Measurements from ENCODE around the gene FLT4. TPM values are rescaled to one million over a fixed set of nuclear protein-coding genes. Genes with fewer than 3 reads are reported as not detected.

FLT4 gene
- total RNA-seq, 1 donor from 2014 or later = under 0.01 TPM

DNA sequence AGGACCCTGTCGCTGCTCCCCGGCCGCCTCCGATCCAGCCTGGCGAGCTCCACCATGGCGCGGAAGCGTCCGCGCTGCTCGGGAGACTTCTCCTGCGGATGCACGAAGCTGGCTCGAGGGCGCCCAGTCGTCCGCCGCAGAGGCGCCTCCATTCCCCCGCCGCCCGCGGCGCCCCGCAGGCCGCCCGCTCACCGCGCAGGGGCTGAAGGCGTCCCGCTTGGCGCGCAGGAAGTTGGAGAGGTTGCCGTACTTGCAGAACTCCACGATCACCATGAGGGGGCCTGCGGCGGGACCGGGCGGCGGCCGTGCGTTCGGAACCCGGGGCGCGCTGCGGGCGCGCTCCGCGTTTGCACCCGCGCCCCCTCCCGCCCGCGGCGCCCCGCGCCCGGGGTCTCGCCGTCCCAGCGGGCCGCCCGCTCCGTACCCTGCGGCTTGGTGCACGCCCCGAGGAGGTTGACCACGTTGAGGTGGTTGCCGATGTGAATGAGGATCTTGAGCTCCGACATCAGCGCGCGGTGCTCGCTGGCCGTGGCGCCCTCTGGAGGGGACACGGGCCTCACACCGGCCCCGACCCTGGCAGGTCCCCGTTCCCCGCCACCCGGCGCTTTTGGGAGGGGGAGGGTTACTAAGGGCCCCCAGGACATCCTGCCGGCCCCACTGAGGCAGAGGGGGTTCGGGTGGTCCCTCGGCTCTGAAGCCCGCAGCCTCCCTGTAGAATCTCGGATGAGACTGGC lies 30.4 kb downstream of the FLT4 start:
- no peaks in the 10 kb centered on the region for H3K36me3 ChIP-seq (ENCODE audit: control insufficient read depth, insufficient read depth, low read length)
- no peak for DNase-seq (ENCODE audit: low read depth)
- H3K27me3 ChIP-seq (ENCODE audit: control insufficient read depth, insufficient read depth, low read length) = no peaks in the 10 kb centered on the region
- TF ChIP-seq, protein P1, sequence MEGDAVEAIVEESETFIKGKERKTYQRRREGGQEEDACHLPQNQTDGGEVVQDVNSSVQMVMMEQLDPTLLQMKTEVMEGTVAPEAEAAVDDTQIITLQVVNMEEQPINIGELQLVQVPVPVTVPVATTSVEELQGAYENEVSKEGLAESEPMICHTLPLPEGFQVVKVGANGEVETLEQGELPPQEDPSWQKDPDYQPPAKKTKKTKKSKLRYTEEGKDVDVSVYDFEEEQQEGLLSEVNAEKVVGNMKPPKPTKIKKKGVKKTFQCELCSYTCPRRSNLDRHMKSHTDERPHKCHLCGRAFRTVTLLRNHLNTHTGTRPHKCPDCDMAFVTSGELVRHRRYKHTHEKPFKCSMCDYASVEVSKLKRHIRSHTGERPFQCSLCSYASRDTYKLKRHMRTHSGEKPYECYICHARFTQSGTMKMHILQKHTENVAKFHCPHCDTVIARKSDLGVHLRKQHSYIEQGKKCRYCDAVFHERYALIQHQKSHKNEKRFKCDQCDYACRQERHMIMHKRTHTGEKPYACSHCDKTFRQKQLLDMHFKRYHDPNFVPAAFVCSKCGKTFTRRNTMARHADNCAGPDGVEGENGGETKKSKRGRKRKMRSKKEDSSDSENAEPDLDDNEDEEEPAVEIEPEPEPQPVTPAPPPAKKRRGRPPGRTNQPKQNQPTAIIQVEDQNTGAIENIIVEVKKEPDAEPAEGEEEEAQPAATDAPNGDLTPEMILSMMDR (IDR thresholded peaks at IDR 0.05; ENCODE audit: insufficient read depth, low read length, severe bottlenecking) = peak; percentile 27
- FAIRE-seq = no peak
- H3K4me3 ChIP-seq (ENCODE audit: low read depth, low read length) = no peak overlapping the region

- DNase-seq (ENCODE audit: low read depth) (no peak), FAIRE-seq (no peak)
- TF ChIP-seq, protein P1 (IDR thresholded peaks at IDR 0.05; ENCODE audit: insufficient read depth, low read length, severe bottlenecking) = no peak
- no peaks in the 10 kb centered on the region for H3K36me3 ChIP-seq (ENCODE audit: control insufficient read depth, insufficient read depth, low read length)
- H3K4me3 ChIP-seq (ENCODE audit: low read depth, low read length) = no peak overlapping the region
- no peaks in the 10 kb centered on the region for H3K27me3 ChIP-seq (ENCODE audit: control insufficient read depth, insufficient read depth, low read length)
Measured at GRCh38 chr5:180618487-180618828, 30.9 kb downstream of the FLT4 start.

DNA sequence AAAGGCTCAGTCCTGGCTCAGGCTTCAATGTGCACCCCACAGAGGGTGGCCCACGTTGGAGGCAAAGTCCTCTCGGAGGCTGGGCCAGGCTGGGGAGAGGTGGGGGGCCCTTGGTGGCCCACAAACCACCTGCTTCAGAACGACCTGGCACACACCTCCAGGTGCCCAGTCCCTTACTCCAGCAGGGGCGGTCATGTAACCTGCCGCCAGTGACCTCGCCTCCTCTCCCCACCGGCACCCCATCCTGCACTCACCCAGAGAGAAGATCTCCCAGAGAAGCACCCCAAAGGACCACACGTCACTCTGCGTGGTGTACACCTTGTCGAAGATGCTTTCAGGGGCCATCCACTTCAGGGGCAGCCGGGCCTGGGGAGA lies 35.6 kb downstream of the FLT4 start:
- TF ChIP-seq, protein P1 (IDR thresholded peaks at IDR 0.05; ENCODE audit: insufficient read depth, low read length, severe bottlenecking) = no peak
- DNase-seq (ENCODE audit: low read depth) = no peak
- no peak for FAIRE-seq
- H3K4me3 ChIP-seq (ENCODE audit: low read depth, low read length) = no peak overlapping the region
- H3K36me3 ChIP-seq (ENCODE audit: control insufficient read depth, insufficient read depth, low read length) = no peaks in the 10 kb centered on the region
- no peaks in the 10 kb centered on the region for H3K27me3 ChIP-seq (ENCODE audit: control insufficient read depth, insufficient read depth, low read length)

GRCh38 chr5:180613188-180613813 lies 36.1 kb downstream of the FLT4 start:
- DNase-seq (ENCODE audit: low read depth) (no peak), FAIRE-seq (no peak)
- Histone ChIP-seq H3K27me3 (ENCODE audit: control insufficient read depth, insufficient read depth, low read length) (no peaks in the 10 kb centered on the region), H3K4me3 (ENCODE audit: low read depth, low read length) (no peak overlapping the region), H3K36me3 (ENCODE audit: control insufficient read depth, insufficient read depth, low read length) (no peaks in the 10 kb centered on the region)
- TF ChIP-seq, protein P1 (IDR thresholded peaks at IDR 0.05; ENCODE audit: insufficient read depth, low read length, severe bottlenecking) = no peak

GRCh38 chr5:180612683-180613082 lies 36.7 kb downstream of the FLT4 start:
- FAIRE-seq = no peak
- H3K36me3 ChIP-seq (ENCODE audit: control insufficient read depth, insufficient read depth, low read length) = no peaks in the 10 kb centered on the region
- no peaks in the 10 kb centered on the region for H3K27me3 ChIP-seq (ENCODE audit: control insufficient read depth, insufficient read depth, low read length)
- TF ChIP-seq, protein P1 (IDR thresholded peaks at IDR 0.05; ENCODE audit: insufficient read depth, low read length, severe bottlenecking) = no peak
- no peak overlapping the region for H3K4me3 ChIP-seq (ENCODE audit: low read depth, low read length)
- no peak for DNase-seq (ENCODE audit: low read depth)

Data from bronchial epithelial cell (primary cell).